Posterior vena cava (tissue), 2 donors: ENCODE data around the gene IGF1R. TPM values are rescaled to one million over a fixed set of nuclear protein-coding genes. Genes with fewer than 3 reads are reported as not detected.

Experiments
- DNase-seq: peaks from one replicate; pipeline ENCODE4 v3.0.0-alpha.2; 2020; ENCODE audit warnings: low spot score
- intact Hi-C, 2 donors: fragments of 100-400 bp; cut with DNase I; formaldehyde crosslinking; loops; one replicate each; pipeline versions ENCODE4 v1.14.1 to v1.14.2; 2022 to 2023
- total RNA-seq, 2 donors: library from RNA; stranded (reverse); fragmentation: NEBNext Ultra II Directional; extraction: Animal tissue kit (Norgen Biotek cat#: 25700); gene quantifications; one replicate each; pipeline ENCODE4 v1.2.1, GENCODE V29; 2021
- donor health status: DM: yes; HTN: yes; CAD: no.
- donor health status: DM: yes; HTN: yes; CAD: no.

The IGF1R gene
- total RNA-seq, 2 donors from 2014 or later = 30.7 to 50.1 TPM

- DNase-seq = no peak
- intact Hi-C loops = no loop called here
Observed at GRCh38 chr15:98855815-98856531, 207.6 kb downstream of the IGF1R start.

GRCh38 chr15:98856532-98856907, 208.2 kb downstream of the IGF1R start:
- intact Hi-C loops = no loop called here

GRCh38 chr15:98858610-98859023, 210.3 kb downstream of the IGF1R start:
- intact Hi-C loops = no loop called here
- DNase-seq = no peak

More at GRCh38 chr15:98856532-98856907, 208.2 kb downstream of the IGF1R start:
- DNase-seq = no peak

GRCh38 chr15:98859149-98859548, 210.8 kb downstream of the IGF1R start:
- intact Hi-C loops = no loop called here
- no peak for DNase-seq

- intact Hi-C loops = no loop called here
- no peak for DNase-seq
Observed at GRCh38 chr15:98860281-98861041, 212.1 kb downstream of the IGF1R start.

GRCh38 chr15:98861188-98861587, 212.8 kb downstream of the IGF1R start:
- no peak for DNase-seq
- intact Hi-C loops = no loop called here

GRCh38 chr15:98863983-98864382, 215.6 kb downstream of the IGF1R start:
- intact Hi-C loops = no loop called here
- no peak for DNase-seq

- intact Hi-C loops = no loop called here
- DNase-seq = peak; percentile 95
Observed at GRCh38 chr15:98865397-98866339, 217.3 kb downstream of the IGF1R start.

- intact Hi-C loops = no loop called here
Observed at GRCh38 chr15:98866511-98866910, 218.2 kb downstream of the IGF1R start.

GRCh38 chr15:98868564-98868963, 220.2 kb downstream of the IGF1R start:
- intact Hi-C loops = no loop called here
- DNase-seq = no peak

More at GRCh38 chr15:98866511-98866910, 218.2 kb downstream of the IGF1R start:
- DNase-seq = no peak

GRCh38 chr15:98870788-98871187, 222.4 kb downstream of the IGF1R start:
- DNase-seq = no peak
- intact Hi-C loops = no loop called here

- intact Hi-C loops = no loop called here
- no peak for DNase-seq
Observed at GRCh38 chr15:98872774-98873173, 224.4 kb downstream of the IGF1R start.

GRCh38 chr15:98873441-98874218, 225.3 kb downstream of the IGF1R start:
- DNase-seq = no peak
- intact Hi-C loops = no loop called here

GRCh38 chr15:98874370-98874769, 226.0 kb downstream of the IGF1R start:
- intact Hi-C loops = no loop called here
- no peak for DNase-seq

GRCh38 chr15:98874773-98875172, 226.4 kb downstream of the IGF1R start:
- intact Hi-C loops = no loop called here
- no peak for DNase-seq

GRCh38 chr15:98875309-98875708, 227.0 kb downstream of the IGF1R start:
- intact Hi-C loops = no loop called here
- DNase-seq = no peak

GRCh38 chr15:98876451-98877369, 228.4 kb downstream of the IGF1R start:
- no peak for DNase-seq
- intact Hi-C loops = no loop called here

- intact Hi-C loops = no loop called here
- no peak for DNase-seq
Observed at GRCh38 chr15:98878172-98878571, 229.8 kb downstream of the IGF1R start.
